DMS79 treated with DMSO at 0.1 percent for 48 hours (cell line): ENCODE data around the gene PTPRE.

ENCODE experiments used
- DNase-seq: peaks from one replicate; lab custom pipeline; 2025; lab: John Stamatoyannopoulos, UW

The PTPRE gene

DNA sequence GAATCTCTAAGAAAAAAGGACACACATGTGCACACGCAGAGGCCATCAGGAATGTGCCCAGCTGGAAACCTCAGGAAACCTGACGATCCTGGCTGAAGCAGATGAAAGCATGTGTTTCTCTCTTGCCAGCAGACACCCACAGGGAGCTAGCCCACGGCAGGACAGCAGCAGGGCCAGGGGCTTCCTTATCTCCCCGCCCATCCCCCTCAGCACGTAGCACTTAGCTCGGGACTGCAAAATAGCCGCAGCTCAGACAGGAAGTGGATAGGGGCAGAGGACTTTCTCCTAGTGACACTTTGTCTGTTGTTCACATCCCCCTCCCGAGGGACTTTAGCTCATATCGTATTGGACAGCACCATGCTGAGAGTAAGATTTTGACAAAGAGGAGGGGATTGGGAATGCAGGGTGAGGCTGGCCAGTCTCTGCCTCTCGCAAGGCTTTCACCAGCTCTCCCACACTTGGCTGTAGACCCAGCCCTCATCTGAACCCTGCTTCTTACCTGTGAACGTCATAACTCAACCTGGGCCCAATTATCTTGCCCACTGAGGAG is 155.5 kb downstream of the PTPRE start:
- DNase-seq: no peak

DNA sequence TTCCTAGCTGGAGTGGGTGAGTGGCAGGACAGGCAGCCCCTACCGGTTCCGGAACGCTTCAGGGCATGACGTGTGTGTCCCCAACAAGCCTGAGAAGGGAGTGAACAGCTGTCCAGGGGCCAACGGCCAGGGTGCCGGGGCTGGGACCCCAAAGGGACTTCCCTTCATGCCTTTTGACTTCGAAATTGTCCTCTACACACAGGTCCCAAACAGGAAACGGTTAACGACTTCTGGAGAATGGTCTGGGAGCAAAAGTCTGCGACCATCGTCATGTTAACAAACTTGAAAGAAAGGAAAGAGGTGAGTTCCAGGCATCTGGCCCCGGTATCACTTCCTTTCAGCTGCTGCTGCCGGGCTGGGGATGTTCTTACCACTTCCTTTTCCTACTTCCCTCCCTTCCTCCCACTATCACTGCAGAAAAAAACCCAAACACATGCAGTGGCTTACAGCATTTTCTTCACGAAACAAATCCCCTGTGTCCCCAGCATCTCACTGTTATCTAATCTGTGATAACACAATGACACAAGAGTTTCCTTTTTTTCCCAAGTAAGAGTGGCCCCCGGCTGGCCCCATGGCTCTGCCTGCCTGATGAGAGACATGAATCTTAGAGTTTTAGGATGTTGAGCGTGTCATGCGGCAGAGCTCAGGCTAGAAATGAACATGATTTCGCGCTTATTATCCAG is 156.1 kb downstream of the PTPRE start:
- no peak for DNase-seq

DNA sequence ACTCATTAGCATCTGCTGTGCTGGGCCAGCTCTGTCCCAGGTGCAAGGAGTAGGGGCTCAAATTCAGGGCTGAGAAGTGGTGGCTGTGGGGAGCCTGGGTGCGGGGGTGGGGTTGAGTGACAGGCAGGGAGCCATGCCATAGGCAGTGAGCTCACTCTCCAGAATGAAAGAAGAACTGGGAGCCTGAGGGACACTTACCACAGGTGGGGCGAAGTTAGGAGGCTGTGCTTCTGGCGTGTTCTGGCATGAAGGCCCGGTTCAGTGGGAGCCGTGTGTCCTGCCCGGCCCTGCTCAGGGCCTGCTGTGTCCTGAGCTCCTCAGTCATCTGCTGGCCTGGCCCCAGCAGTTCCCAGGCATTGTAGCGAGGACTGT is 156.8 kb downstream of the PTPRE start:
- DNase-seq: no peak

- no peak for DNase-seq
Measured at GRCh38 chr10:128064108-128064969, 157.4 kb downstream of the PTPRE start.

GRCh38 chr10:128064970-128065580 is 158.2 kb downstream of the PTPRE start:
- no peak for DNase-seq

- DNase-seq: no peak
Measured at GRCh38 chr10:128065881-128066534, 159.1 kb downstream of the PTPRE start.

DNA sequence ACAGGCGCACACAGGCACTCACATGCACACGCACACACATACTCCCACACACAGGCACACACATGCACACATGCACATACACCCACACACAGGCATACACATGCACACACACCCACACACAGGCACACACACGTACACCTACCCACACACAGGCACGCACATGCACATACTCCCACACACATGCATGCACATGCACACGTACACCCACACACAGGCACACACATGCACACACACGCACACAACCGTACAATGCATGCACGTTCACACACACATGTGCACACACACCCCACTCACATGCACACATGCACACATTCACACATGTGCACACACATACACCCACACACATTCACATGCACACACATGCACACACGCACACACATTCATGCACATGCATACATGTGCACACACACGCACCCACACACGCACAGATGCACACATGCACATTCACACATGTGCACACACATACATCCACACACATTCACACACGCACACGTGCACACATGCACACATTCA is 160.0 kb downstream of the PTPRE start:
- DNase-seq: no peak

- DNase-seq: no peak
Measured at GRCh38 chr10:128067691-128068397, 160.9 kb downstream of the PTPRE start.

GRCh38 chr10:128068398-128069285 is 161.7 kb downstream of the PTPRE start:
- DNase-seq: peak; percentile 5

- peak; percentile 26 for DNase-seq
Measured at GRCh38 chr10:128069351-128070051, 162.6 kb downstream of the PTPRE start.

GRCh38 chr10:128070161-128070560 is 163.3 kb downstream of the PTPRE start:
- DNase-seq: no peak

DNA sequence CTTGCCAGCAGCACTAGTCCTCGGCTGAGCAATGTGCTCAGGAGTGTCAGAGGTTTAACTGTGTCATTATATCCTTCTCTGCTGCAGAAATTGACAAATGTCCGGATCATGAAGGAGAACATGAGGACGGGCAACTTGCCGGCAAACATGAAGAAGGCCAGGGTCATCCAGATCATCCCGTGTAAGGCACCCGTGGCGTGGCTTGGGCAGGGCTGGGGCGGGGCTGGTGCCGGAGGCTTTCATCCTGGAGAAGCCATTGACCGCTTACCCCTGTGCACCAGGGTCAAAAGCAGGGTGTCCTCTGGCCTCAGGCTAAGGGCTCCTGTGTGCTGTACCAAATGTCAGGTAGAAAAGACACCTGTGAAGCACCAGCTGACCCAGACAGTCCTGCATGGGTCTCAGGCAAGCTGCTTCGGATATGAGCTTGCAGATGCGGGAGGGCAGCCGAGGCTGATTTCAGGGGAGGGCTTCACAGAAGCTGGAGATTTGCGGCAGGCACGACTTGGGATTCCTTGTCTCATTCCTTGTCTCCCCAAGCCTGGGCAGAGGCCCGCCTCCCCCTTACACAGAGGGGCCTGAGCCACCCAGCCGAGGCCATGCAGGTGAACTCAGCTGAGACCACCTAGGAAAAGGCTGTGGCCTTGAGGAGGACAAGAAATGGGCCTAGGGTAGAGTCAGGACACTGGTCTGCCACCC is 164.0 kb downstream of the PTPRE start:
- no peak for DNase-seq

DNA sequence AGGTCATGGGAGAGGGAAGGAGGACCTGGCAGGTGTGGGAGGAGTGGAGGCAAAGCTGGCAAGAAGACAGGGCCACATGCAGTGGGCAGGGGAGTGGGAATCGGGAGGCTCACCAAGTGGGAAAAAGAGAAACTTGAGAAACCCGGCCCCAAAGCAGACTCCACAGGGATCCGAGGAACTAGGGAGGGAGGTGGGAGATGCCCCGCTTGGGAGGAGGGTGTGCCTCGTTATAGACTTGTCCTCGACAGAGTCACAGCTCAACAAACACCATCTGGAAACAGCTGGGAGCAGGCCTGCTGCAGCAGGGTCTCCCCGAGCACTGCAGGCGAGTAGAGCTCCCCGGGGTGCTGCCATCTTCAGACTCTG is 164.5 kb downstream of the PTPRE start:
- DNase-seq: no peak

DNA sequence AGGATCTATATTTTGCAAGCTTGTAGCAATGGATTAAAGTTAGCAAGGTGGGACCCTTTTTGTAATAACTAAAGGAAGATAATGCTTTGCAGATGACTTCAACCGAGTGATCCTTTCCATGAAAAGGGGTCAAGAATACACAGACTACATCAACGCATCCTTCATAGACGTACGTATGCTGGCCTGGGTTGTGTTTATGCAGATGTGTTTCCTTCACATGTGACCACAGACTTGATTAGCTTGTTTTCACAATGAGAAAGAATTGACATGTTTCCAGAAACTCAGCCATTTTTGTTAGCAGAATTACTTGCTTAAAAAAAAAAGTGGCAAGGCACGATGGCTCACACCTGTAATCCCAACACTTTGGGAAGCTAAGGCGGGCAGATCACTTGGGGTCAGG is 165.1 kb downstream of the PTPRE start:
- DNase-seq: no peak

DNA sequence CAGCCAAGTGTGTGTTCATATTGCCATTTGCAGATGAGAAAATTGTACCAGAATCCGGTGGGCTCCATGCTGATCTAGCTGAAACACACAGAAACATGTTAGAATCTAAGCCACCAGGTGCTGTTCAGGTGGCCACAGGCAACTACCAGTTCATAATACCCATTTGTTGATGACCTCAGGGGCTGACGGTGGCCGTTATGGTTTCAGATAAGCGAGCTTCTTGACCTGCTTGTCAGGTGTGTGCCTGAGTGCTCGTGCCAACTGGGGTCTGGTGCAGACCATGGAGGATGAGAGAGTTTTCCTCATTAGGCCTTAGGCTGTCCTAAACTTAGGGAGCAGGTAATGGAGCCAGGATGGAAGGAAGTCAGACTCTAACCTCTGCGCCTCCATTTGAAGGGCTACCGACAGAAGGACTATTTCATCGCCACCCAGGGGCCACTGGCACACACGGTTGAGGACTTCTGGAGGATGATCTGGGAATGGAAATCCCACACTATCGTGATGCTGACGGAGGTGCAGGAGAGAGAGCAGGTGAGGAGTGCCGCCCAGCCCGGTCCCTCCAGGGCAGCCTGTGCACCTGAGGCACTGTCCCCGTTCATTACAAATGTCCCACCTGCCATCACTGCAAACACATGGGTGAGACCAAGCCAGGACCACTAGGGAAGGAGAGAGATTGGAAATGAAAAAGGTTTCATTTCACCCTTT is 166.2 kb downstream of the PTPRE start:
- no peak for DNase-seq

DNA sequence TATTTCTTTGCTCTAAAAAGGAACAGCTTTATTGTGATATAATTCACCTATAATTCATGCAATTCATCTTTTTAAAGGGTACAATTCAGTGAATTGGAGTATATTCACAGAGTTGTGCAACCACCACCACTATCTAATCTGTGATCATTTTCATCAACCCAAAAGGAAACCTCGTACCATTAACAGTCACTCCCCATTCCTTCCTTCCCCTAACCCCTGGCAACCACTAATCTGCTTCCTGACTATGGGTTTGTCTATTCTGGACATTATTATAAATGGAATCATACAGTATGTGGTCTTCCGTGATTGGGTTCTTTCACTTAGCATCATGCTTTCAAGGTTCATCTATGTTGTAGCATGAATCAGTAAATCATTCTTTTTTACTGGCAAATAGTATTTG is 167.0 kb downstream of the PTPRE start:
- DNase-seq: no peak

- DNase-seq: no peak
Measured at GRCh38 chr10:128074589-128074988, 167.7 kb downstream of the PTPRE start.

DNA sequence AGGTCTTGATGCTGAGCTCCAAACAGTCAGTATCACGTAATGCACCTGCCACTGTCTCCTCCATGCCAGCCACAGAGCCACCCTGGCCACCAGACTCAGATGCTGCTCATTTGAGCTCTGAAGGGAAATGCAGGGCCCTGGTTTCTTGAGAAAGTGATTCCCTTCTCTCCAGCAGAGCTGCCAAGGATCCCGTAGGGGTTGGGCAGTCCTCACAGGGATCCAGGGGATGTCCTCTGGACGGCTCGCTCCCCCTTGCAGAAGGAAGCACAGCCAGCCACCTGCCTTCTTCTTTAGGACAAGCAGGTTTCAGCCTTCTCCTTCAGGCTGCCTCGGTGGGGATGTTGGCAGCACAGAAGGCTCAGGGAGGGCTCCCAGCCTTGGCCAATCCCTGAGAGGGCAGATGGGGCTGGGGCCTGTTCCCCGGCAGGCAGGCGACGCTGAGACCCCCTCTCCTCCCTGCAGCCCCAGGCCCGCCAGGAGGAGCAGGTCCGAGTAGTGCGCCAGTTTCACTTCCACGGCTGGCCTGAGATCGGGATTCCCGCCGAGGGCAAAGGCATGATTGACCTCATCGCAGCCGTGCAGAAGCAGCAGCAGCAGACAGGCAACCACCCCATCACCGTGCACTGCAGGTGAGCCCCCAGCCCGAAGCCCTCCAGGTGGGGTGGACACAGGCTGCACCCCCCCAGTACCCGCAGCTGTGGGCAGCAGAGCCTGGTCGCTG is 170.4 kb downstream of the PTPRE start:
- no peak for DNase-seq
